ENCODE data around the gene SLIT1.

- TF ChIP-seq CTCF (IDR thresholded peaks at IDR 0.05 in 4 of 5, conservative IDR thresholded peaks at IDR 0.05 in 1 of 5) (no peak), POLR2A (IDR thresholded peaks at IDR 0.05) (no peak)
Observed at GRCh38 chr10:97053276-97053675, 132.5 kb downstream of the SLIT1 start.
